GM12872 (cell line): Measurements from ENCODE around the gene NT5C2.

Experiments
- CTCF ChIP-seq: IDR thresholded peaks from 3 replicates; pipeline ENCODE4 v1.5.1; 2011; ENCODE audit warnings: low read depth, mild to moderate bottlenecking, low read length, moderate library complexity; ENCODE audit not compliant: insufficient read depth

Gene NT5C2

GRCh38 chr10:103086799-103087198 lies 106.3 kb downstream of the NT5C2 start:
- no peak for TF ChIP-seq CTCF

- TF ChIP-seq CTCF, result no peak
Observed at GRCh38 chr10:103086261-103086660, 106.8 kb downstream of the NT5C2 start.

- TF ChIP-seq CTCF, result no peak
Observed at GRCh38 chr10:103083977-103084320, 109.1 kb downstream of the NT5C2 start.

- no peak for TF ChIP-seq CTCF
Observed at GRCh38 chr10:103083266-103083976, 109.7 kb downstream of the NT5C2 start.

GRCh38 chr10:103082683-103083082 lies 110.4 kb downstream of the NT5C2 start:
- no peak for TF ChIP-seq CTCF

GRCh38 chr10:103080891-103081581 lies 112.0 kb downstream of the NT5C2 start:
- no peak for TF ChIP-seq CTCF

GRCh38 chr10:103079946-103080345 lies 113.1 kb downstream of the NT5C2 start:
- TF ChIP-seq CTCF, result no peak
